T47D (cell line): ENCODE measurements around the gene DLD.

Source experiments
- DNase-seq, 2 experiments: peaks; one replicate each; pipeline versions ENCODE4 v3.0.0 to v3.0.0-alpha.2; 2011 to 2012; ENCODE audit warnings: low read depth in 1 of 2, low spot score in 1 of 2
- JUND ChIP-seq: IDR thresholded peaks from 2 replicates; pipeline ENCODE4 v1.6.1; 2012; ENCODE audit warnings: low read depth
- in situ Hi-C: cut with HindIII; loops from 2 replicates; pipeline ENCODE4 v1.10.0; 2016; ENCODE audit warnings: low sequenced_read_pairs, low pct_unique_long_range_greater_than_20kb

Gene DLD

GRCh38 chr7:107858280-107858679 lies 32.7 kb upstream of the DLD start:
- DNase-seq = no peak
- in situ Hi-C loops = no loop called here
- TF ChIP-seq JUND = no peak

GRCh38 chr7:107860279-107860961 lies 30.6 kb upstream of the DLD start:
- no peak for TF ChIP-seq JUND
- no peak for DNase-seq
- in situ Hi-C loops = no loop called here

GRCh38 chr7:107860981-107861652 lies 29.9 kb upstream of the DLD start:
- DNase-seq = no peak
- in situ Hi-C loops = no loop called here
- no peak for TF ChIP-seq JUND

GRCh38 chr7:107865956-107866775 lies 24.8 kb upstream of the DLD start:
- in situ Hi-C loops = no loop called here
- no peak for TF ChIP-seq JUND
- DNase-seq = no peak

GRCh38 chr7:107867858-107868466 lies 23.0 kb upstream of the DLD start:
- in situ Hi-C loops = no loop called here
- no peak for TF ChIP-seq JUND
- no peak for DNase-seq

GRCh38 chr7:107870427-107871000 lies 20.5 kb upstream of the DLD start:
- DNase-seq = no peak
- in situ Hi-C loops = no loop called here
- TF ChIP-seq JUND = no peak

- no peak for DNase-seq
- in situ Hi-C loops = no loop called here
- TF ChIP-seq JUND = no peak
Measured at GRCh38 chr7:107874111-107874510, 16.9 kb upstream of the DLD start.

- DNase-seq = peak in 1 of 2 experiments; percentile 68
- no peak for TF ChIP-seq JUND
- in situ Hi-C loops = no loop called here
Measured at GRCh38 chr7:107874605-107875446, 16.2 kb upstream of the DLD start.

- in situ Hi-C loops = no loop called here
- no peak for TF ChIP-seq JUND
- no peak for DNase-seq
Measured at GRCh38 chr7:107876916-107877315, 14.1 kb upstream of the DLD start.

GRCh38 chr7:107877731-107878382 lies 13.1 kb upstream of the DLD start:
- no peak for TF ChIP-seq JUND
- in situ Hi-C loops = no loop called here

GRCh38 chr7:107878636-107879035 lies 12.3 kb upstream of the DLD start:
- no peak for DNase-seq
- no peak for TF ChIP-seq JUND
- in situ Hi-C loops = no loop called here

More at GRCh38 chr7:107877731-107878382, 13.1 kb upstream of the DLD start:
- no peak for DNase-seq
